Breast epithelium (tissue), 3 donors: ENCODE results near the gene FANCD2.
"Not testable (repeated sequence)": the region's sequence is repeated elsewhere in the genome, so short reads cannot be mapped to it uniquely, and the experiment has no call there.

Experiments used
- CTCF ChIP-seq, 3 donors: fragments of 450-650 bp; IDR thresholded peaks; one replicate each; pipeline ENCODE4 v1.5.1; 2016 to 2017; ENCODE audit warnings: antibody characterized with exemption in 3 of 3, mild to moderate bottlenecking in 3 of 3, moderate library complexity in 3 of 3
- POLR2A ChIP-seq: fragments of 450-650 bp; IDR thresholded peaks from one replicate; pipeline ENCODE4 v1.6.1; 2016; ENCODE audit warnings: antibody characterized with exemption, mild to moderate bottlenecking, moderate library complexity
- POLR2AphosphoS5 ChIP-seq, 3 donors: sonication (generic); formaldehyde crosslinking; IDR thresholded peaks; one replicate each; pipeline ENCODE4 v1.6.1; 2017; ENCODE audit warnings: antibody characterized with exemption in 3 of 3

- TF ChIP-seq CTCF (IDR thresholded peaks at IDR 0.05); POLR2AphosphoS5 (IDR thresholded peaks at IDR 0.05); POLR2A: not testable (repeated sequence)
Observed at GRCh38 chr3:10008216-10008587, 18.0 kb upstream of the FANCD2 start.
